SK-N-SH (cell line): ENCODE measurements around the gene OR2C1. TPM values are rescaled to one million over a fixed set of nuclear protein-coding genes. Genes with fewer than 3 reads are reported as not detected.

Experiments
- CTCF ChIA-PET: fragments of 300-600, 350-600 bp; formaldehyde crosslinking; extraction: SDS; loops from one replicate; lab custom pipeline; 2021; lab: Yijun Ruan, JAX
- POLR2A ChIA-PET: fragments of 350-600 bp; sonication (Branson Sonifier 250); formaldehyde crosslinking; extraction: SDS; loops from one replicate; lab custom pipeline; 2020; ENCODE audit warnings: antibody characterized with exemption, inconsistent platforms; lab: Yijun Ruan, JAX
- DNase-seq: peaks from one replicate; pipeline ENCODE4 v3.0.0; 2012
- H2AFZ ChIP-seq: fragments of 200-600 bp; sonication (generic); 2 replicates; pipeline ENCODE4 v1.8.1; 2016; ENCODE audit warnings: antibody characterized with exemption, mild to moderate bottlenecking, low read depth
- H3F3A ChIP-seq: fragments of 200-600 bp; sonication (generic); replicated peaks from 2 replicates; pipeline ENCODE3; 2016; ENCODE audit warnings: antibody characterized with exemption, mild to moderate bottlenecking; ENCODE audit not compliant: insufficient read depth
- H3K27ac ChIP-seq, 2 experiments: fragments of 200-500 bp in 1 of 2; fragments of 200-600 bp in 1 of 2; sonication (Bioruptor generic) in 1 of 2; sonication (generic), shearing (Covaris generic) in 1 of 2; 2 replicates each; pipeline versions ENCODE4 v1.5.1 to v1.6.1; 2014 to 2016; ENCODE audit warnings: low read depth in 2 of 2, inconsistent platforms in 1 of 2, low read length in 1 of 2, mild to moderate bottlenecking in 1 of 2, mixed read lengths in 1 of 2
- H3K27me3 ChIP-seq: fragments of 200-600 bp; sonication (generic), shearing (Covaris generic); 2 replicates; pipeline ENCODE4 v1.6.1; 2016; ENCODE audit warnings: mixed run types; ENCODE audit not compliant: insufficient read depth
- H3K36me3 ChIP-seq, 2 experiments: fragments of 200-500 bp in 1 of 2; fragments of 200-600 bp in 1 of 2; sonication (Bioruptor generic) in 1 of 2; sonication (generic) in 1 of 2; replicated peaks in 1 of 2; 2 replicates each; pipeline versions ENCODE3 to v1.5.1; 2014 to 2016; ENCODE audit warnings: low read length in 1 of 2, mild to moderate bottlenecking in 1 of 2; ENCODE audit not compliant: insufficient read depth in 2 of 2, control insufficient read depth in 1 of 2
- H3K4me1 ChIP-seq, 2 experiments: fragments of 200-500 bp in 1 of 2; fragments of 200-600 bp in 1 of 2; sonication (Bioruptor generic) in 1 of 2; sonication (generic), shearing (Covaris generic) in 1 of 2; 2 replicates each; pipeline versions ENCODE4 v1.5.1 to v1.6.1; 2014 to 2016; ENCODE audit warnings: low read depth in 1 of 2, low read length in 1 of 2, mixed run types in 1 of 2; ENCODE audit not compliant: insufficient read depth in 2 of 2, control insufficient read depth in 1 of 2
- H3K4me2 ChIP-seq: fragments of 200-600 bp; sonication (generic), shearing (Covaris generic); 2 replicates; pipeline ENCODE4 v1.6.1; 2017; ENCODE audit warnings: mixed run types
- H3K4me3 ChIP-seq, 2 experiments: fragments of 200-500 bp in 1 of 2; fragments of 200-600 bp in 1 of 2; sonication (Bioruptor generic) in 1 of 2; sonication (generic), shearing (Covaris generic) in 1 of 2; 2 replicates each; pipeline versions ENCODE4 v1.5.1 to v1.8.1; 2014 to 2016; ENCODE audit warnings: low read depth in 2 of 2, inconsistent platforms in 1 of 2, low read length in 1 of 2, mild to moderate bottlenecking in 1 of 2, mixed read lengths in 1 of 2, moderate library complexity in 1 of 2
- H3K79me2 ChIP-seq: fragments of 200-600 bp; sonication (generic); 2 replicates; pipeline ENCODE4 v1.8.1; 2017; ENCODE audit warnings: mild to moderate bottlenecking; ENCODE audit not compliant: insufficient read depth
- H3K9ac ChIP-seq: fragments of 200-600 bp; sonication (generic); 2 replicates; pipeline ENCODE4 v1.6.1; 2017; ENCODE audit warnings: mixed run types
- H3K9me2 ChIP-seq: fragments of 200-600 bp; sonication (generic); 2 replicates; pipeline ENCODE4 v1.6.1; 2017; ENCODE audit warnings: mixed run types
- H3K9me3 ChIP-seq: fragments of 200-600 bp; sonication (generic); 2 replicates; pipeline ENCODE4 v1.6.1; 2017; ENCODE audit warnings: mixed run types, mild to moderate bottlenecking, moderate library complexity
- H4K20me1 ChIP-seq: fragments of 200-600 bp; sonication (generic); 2 replicates; pipeline ENCODE4 v1.6.1; 2017; ENCODE audit warnings: mild to moderate bottlenecking, mixed run types; ENCODE audit not compliant: insufficient read depth
- CHD2 ChIP-seq: fragments of 150-350 bp; IDR thresholded peaks from 2 replicates; pipeline ENCODE4 v1.6.1; 2018; ENCODE audit warnings: low read length; ENCODE audit not compliant: partially characterized antibody
- CTCF ChIP-seq: fragments of 200-600 bp; sonication (generic); IDR thresholded peaks from 2 replicates; pipeline ENCODE4 v1.6.1; 2017; ENCODE audit warnings: antibody characterized with exemption, mild to moderate bottlenecking, moderate library complexity
- ELF1 ChIP-seq: IDR thresholded peaks from 2 replicates; pipeline ENCODE4 v1.4.0; 2012
- EZH2phosphoT487 ChIP-seq: fragments of 200-600 bp; sonication (generic); IDR thresholded peaks from 2 replicates; pipeline ENCODE4 v1.6.1; 2017; ENCODE audit warnings: low read depth, mixed run types, mild to moderate bottlenecking, antibody characterized with exemption, moderate library complexity, borderline replicate concordance
- FOXJ3 ChIP-seq: sonication (generic); formaldehyde crosslinking; IDR thresholded peaks from 2 replicates; pipeline ENCODE4 v1.5.1; 2020; ENCODE audit warnings: mild to moderate bottlenecking, missing genetic modification reagents
- FOXM1 ChIP-seq: IDR thresholded peaks from 2 replicates; pipeline ENCODE4 v1.4.0; 2012; ENCODE audit warnings: low read depth, mild to moderate bottlenecking
- GABPA ChIP-seq: IDR thresholded peaks from 2 replicates; pipeline ENCODE4 v1.4.0; 2012; ENCODE audit warnings: low read depth, mild to moderate bottlenecking
- GATA2 ChIP-seq: sonication (generic); formaldehyde crosslinking; IDR thresholded peaks from 2 replicates; pipeline ENCODE4 v1.5.0; 2020; ENCODE audit warnings: mild to moderate bottlenecking, missing genetic modification reagents
- JUND ChIP-seq: IDR thresholded peaks from 2 replicates; pipeline ENCODE4 v1.4.0; 2012
- MAX ChIP-seq: IDR thresholded peaks from 2 replicates; pipeline ENCODE4 v1.4.0; 2012; ENCODE audit warnings: low read depth
- NRF1 ChIP-seq: IDR thresholded peaks from 2 replicates; pipeline ENCODE4 v1.6.1; 2012; ENCODE audit warnings: low read depth, mild to moderate bottlenecking, low read length
- PBX3 ChIP-seq: IDR thresholded peaks from 2 replicates; pipeline ENCODE4; 2012
- RCOR1 ChIP-seq: fragments of 150-350 bp; IDR thresholded peaks from 2 replicates; pipeline ENCODE4 v1.6.1; 2017; ENCODE audit warnings: antibody characterized with exemption, low read length
- REST ChIP-seq: IDR thresholded peaks from 2 replicates; pipeline ENCODE4 v1.6.1; 2012; ENCODE audit warnings: mild to moderate bottlenecking, low read depth, low read length, moderate library complexity
- SIN3A ChIP-seq: IDR thresholded peaks from 2 replicates; pipeline ENCODE4 v1.6.1; 2012; ENCODE audit warnings: low read depth, mild to moderate bottlenecking, low read length, moderate library complexity, borderline replicate concordance
- SMC3 ChIP-seq: IDR thresholded peaks from 2 replicates; pipeline ENCODE4 v1.6.1; 2012; ENCODE audit warnings: low read depth, low read length, improper control_type of control experiment
- TEAD4 ChIP-seq: IDR thresholded peaks from 2 replicates; pipeline ENCODE4 v1.4.0; 2012; ENCODE audit warnings: mild to moderate bottlenecking, borderline replicate concordance; ENCODE audit not compliant: insufficient read depth
- YY1 ChIP-seq: IDR thresholded peaks from 2 replicates; pipeline ENCODE4 v1.4.0; 2012; ENCODE audit warnings: low read depth, mild to moderate bottlenecking
- WGBS: methylation state at CpG from one replicate; pipeline ENCODE4 v1.1.6; 2017; ENCODE audit warnings: low lambda C conversion rate; 5-methylcytosine and 5-hydroxymethylcytosine counted together
- polyA plus RNA-seq, 3 experiments: library from polyadenylated mRNA; depleted of rRNA; stranded (reverse); fragments of >200 nt; gene quantifications; 2 replicates each; pipeline ENCODE4 v1.2.3, GENCODE V29; 2012
- TF ChIP-seq, protein P1 (sequence below): fragments of 150-350 bp; IDR thresholded peaks from 2 replicates; pipeline ENCODE4 v1.6.1; 2016; ENCODE audit warnings: mild to moderate bottlenecking, low read depth, low read length

OR2C1 gene
- polyA plus RNA-seq, 1 of the 3 experiments (the other 2 are of a cell fraction): not detected

DNA sequence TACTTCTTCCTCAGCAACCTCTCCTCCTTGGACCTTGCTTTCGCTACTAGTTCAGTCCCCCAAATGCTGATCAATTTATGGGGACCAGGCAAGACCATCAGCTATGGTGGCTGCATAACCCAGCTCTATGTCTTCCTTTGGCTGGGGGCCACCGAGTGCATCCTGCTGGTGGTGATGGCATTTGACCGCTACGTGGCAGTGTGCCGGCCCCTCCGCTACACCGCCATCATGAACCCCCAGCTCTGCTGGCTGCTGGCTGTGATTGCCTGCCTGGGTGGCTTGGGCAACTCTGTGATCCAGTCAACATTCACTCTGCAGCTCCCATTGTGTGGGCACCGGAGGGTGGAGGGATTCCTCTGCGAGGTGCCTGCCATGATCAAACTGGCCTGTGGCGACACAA lies 429 bp downstream of the OR2C1 start:
- H3K9me3 ChIP-seq: no peaks in the 10 kb centered on the region
- POLR2A ChIA-PET: interaction anchor here (0.7 kb wide), 1 partner anchor 136 kb away, joined by 3 read pairs; no protein-coding TSS in a partner anchor
- H3K36me3 ChIP-seq: no peaks in the 10 kb centered on the region
- H3K27ac ChIP-seq: no peak overlapping the region
- no peak overlapping the region for H2AFZ ChIP-seq
- CTCF ChIA-PET: interaction anchor here (1.1 to 1.6 kb wide), 2 partner anchors 9 to 44 kb away, joined by 3 read pairs; no protein-coding TSS in a partner anchor
- H3F3A ChIP-seq: peaks cover 4% of the 10 kb centered on the region
- peak; percentile 30 for DNase-seq
- no peak overlapping the region for H3K4me2 ChIP-seq
- peaks cover 22% of the 10 kb centered on the region; the same call in 1 of the 2 replicates for H3K27me3 ChIP-seq
- no peaks in the 10 kb centered on the region for H3K79me2 ChIP-seq
- no peak for TF ChIP-seq FOXJ3
- no peak for TF ChIP-seq TEAD4
- peak; percentile 20; the same call in 1 of the 2 replicates for TF ChIP-seq CTCF
- TF ChIP-seq GATA2 (CRISPR knock-in tag): no peak
- TF ChIP-seq CHD2: no peak
- no peak for TF ChIP-seq RCOR1
- H3K4me3 ChIP-seq: no peak overlapping the region
- H3K9me2 ChIP-seq: no peaks in the 10 kb centered on the region
- no peaks in the 10 kb centered on the region for H4K20me1 ChIP-seq
- WGBS: 23% methylated on average over 4 of the region's 10 CpGs
- H3K4me1 ChIP-seq: no peaks in the 10 kb centered on the region
- H3K9ac ChIP-seq: no peak overlapping the region

DNA sequence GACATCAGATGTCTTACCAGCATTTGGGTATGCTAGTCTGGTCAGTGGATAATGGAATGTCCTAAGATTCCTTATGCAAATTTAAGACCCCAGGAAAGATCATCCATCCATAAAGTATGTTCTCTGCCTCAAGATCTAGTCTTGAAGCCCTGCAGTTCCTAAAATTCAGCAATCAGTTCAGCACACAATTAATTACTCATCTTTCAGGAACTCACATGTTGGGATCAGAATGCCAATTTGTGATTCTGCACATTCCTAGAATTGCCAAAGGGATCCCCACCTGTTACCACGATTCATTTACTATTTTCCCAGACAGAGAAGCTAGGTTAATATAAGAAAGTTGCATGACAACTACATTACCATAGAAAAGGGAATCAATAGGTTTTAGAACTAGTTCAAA lies 3.2 kb downstream of the OR2C1 start:
- Histone ChIP-seq H3K79me2 (no peaks in the 10 kb centered on the region), H3K9ac (no peak overlapping the region), H2AFZ (no peak overlapping the region), H3K27ac (no peak overlapping the region), H3F3A (no peaks in the 10 kb centered on the region), H4K20me1 (no peaks in the 10 kb centered on the region), H3K4me1 (no peaks in the 10 kb centered on the region), H3K4me3 (no peak overlapping the region), H3K4me2 (no peak overlapping the region), H3K27me3 (peaks cover 8% of the 10 kb centered on the region; the same call in 1 of the 2 replicates), H3K9me2 (no peaks in the 10 kb centered on the region), H3K36me3 (no peaks in the 10 kb centered on the region), H3K9me3 (no peaks in the 10 kb centered on the region; the same call in 1 of the 2 replicates)
- WGBS: 0% methylated on average over 1 of the region's 1 CpG
- CTCF ChIA-PET: no interaction called here
- DNase-seq: no peak
- POLR2A ChIA-PET: no interaction called here
- TF ChIP-seq YY1: no peak
- no peak for TF ChIP-seq SMC3
- no peak for TF ChIP-seq TEAD4
- TF ChIP-seq NRF1: no peak
- no peak for TF ChIP-seq FOXJ3
- TF ChIP-seq JUND: no peak
- TF ChIP-seq EZH2phosphoT487: no peak
- no peak for TF ChIP-seq MAX
- no peak for TF ChIP-seq REST
- TF ChIP-seq PBX3: no peak
- TF ChIP-seq GABPA: no peak
- TF ChIP-seq SIN3A: no peak
- TF ChIP-seq, protein P1, sequence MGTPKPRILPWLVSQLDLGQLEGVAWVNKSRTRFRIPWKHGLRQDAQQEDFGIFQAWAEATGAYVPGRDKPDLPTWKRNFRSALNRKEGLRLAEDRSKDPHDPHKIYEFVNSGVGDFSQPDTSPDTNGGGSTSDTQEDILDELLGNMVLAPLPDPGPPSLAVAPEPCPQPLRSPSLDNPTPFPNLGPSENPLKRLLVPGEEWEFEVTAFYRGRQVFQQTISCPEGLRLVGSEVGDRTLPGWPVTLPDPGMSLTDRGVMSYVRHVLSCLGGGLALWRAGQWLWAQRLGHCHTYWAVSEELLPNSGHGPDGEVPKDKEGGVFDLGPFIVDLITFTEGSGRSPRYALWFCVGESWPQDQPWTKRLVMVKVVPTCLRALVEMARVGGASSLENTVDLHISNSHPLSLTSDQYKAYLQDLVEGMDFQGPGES: no peak
- TF ChIP-seq FOXM1: no peak
- no peak for TF ChIP-seq ELF1
